WTC11 (cell line): ENCODE data around the gene CYB561D2. TPM values are rescaled to one million over a fixed set of nuclear protein-coding genes. Genes with fewer than 3 reads are reported as not detected.

Experiments used
- ATAC-seq: fragments of 200-7000 bp; cut with Tn5 transposase; 2 replicates; pipeline ENCODE4 v1.10.0; 2021; ENCODE audit warnings: mild to moderate bottlenecking, moderate library complexity
- CTCF ChIA-PET: fragments of 300-600 bp; sonication (Branson Sonifier 250); formaldehyde crosslinking; loops from one replicate; lab custom pipeline; 2021; ENCODE audit warnings: antibody characterized with exemption; lab: Charles Lee
- POLR2A ChIA-PET: fragments of 350-600 bp; sonication (Branson Sonifier 250); formaldehyde crosslinking; loops from one replicate; lab custom pipeline; 2021; ENCODE audit warnings: antibody characterized with exemption; lab: Charles Lee
- DNase-seq: peaks from one replicate; pipeline ENCODE4 v3.0.0; 2021; ENCODE audit warnings: low spot score
- H3K27ac Mint-ChIP-seq: 2 replicates; pipeline ENCODE4 v1.8.0; 2021; ENCODE audit warnings: mixed read lengths
- H3K27me3 Mint-ChIP-seq: 2 replicates; pipeline ENCODE4 v1.8.0; 2021; ENCODE audit warnings: low read depth, mild to moderate bottlenecking, moderate library complexity, mixed read lengths
- H3K36me3 Mint-ChIP-seq: 2 replicates; pipeline ENCODE4 v1.8.0; 2021; ENCODE audit warnings: mixed read lengths
- H3K4me1 Mint-ChIP-seq: 2 replicates; pipeline ENCODE4 v1.8.0; 2022; ENCODE audit warnings: mixed read lengths
- H3K4me3 Mint-ChIP-seq: 2 replicates; pipeline ENCODE4 v1.8.0; 2021; ENCODE audit warnings: mild to moderate bottlenecking, moderate library complexity, mixed read lengths
- H3K9me3 Mint-ChIP-seq: 2 replicates; pipeline ENCODE4 v1.8.0; 2021; ENCODE audit warnings: mixed read lengths
- ATF1 ChIP-seq: sonication (generic); formaldehyde crosslinking; IDR thresholded peaks from 2 replicates; pipeline ENCODE4 v1.8.1; 2023; ENCODE audit warnings: mild to moderate bottlenecking, moderate library complexity, missing genetic modification reagents
- CDX4 ChIP-seq: fragments of 250-450 bp; sonication (Bioruptor Pico); IDR thresholded peaks from 2 replicates; pipeline ENCODE4 v1.9.0; 2021; ENCODE audit warnings: moderate library complexity, mild to moderate bottlenecking, inconsistent platforms, borderline replicate concordance
- ELF4 ChIP-seq: sonication (generic); formaldehyde crosslinking; IDR thresholded peaks from 2 replicates; pipeline ENCODE4 v1.8.1; 2022; ENCODE audit warnings: low read depth, mild to moderate bottlenecking, moderate library complexity, missing genetic modification reagents
- ESRRA ChIP-seq: sonication (generic); formaldehyde crosslinking; IDR thresholded peaks from 2 replicates; pipeline ENCODE4 v1.8.1; 2022; ENCODE audit warnings: mild to moderate bottlenecking, missing genetic modification reagents, borderline replicate concordance
- GTF2I ChIP-seq: fragments of 250-450 bp; sonication (Bioruptor Pico); conservative IDR thresholded peaks from 2 replicates; pipeline ENCODE4 v1.4.0; 2021; ENCODE audit warnings: mild to moderate bottlenecking
- MYBL2 ChIP-seq: sonication (generic); formaldehyde crosslinking; IDR thresholded peaks from 2 replicates; pipeline ENCODE4 v1.8.1; 2023; ENCODE audit warnings: mild to moderate bottlenecking, moderate library complexity, missing genetic modification reagents
- NFYB ChIP-seq: sonication (generic); formaldehyde crosslinking; conservative IDR thresholded peaks from 2 replicates; pipeline ENCODE4 v1.8.0; 2022; ENCODE audit warnings: low read depth, missing genetic modification reagents
- NR2C2 ChIP-seq: sonication (generic); formaldehyde crosslinking; IDR thresholded peaks from 2 replicates; pipeline ENCODE4 v1.8.0; 2022; ENCODE audit warnings: mild to moderate bottlenecking, missing genetic modification reagents
- SMAD4 ChIP-seq: sonication (generic); formaldehyde crosslinking; IDR thresholded peaks from 2 replicates; pipeline ENCODE4 v1.8.0; 2022; ENCODE audit warnings: mild to moderate bottlenecking, missing genetic modification reagents
- STAT6 ChIP-seq: sonication (generic); formaldehyde crosslinking; conservative IDR thresholded peaks from 2 replicates; pipeline ENCODE4 v1.8.1; 2023; ENCODE audit warnings: mild to moderate bottlenecking, low read depth, missing genetic modification reagents, moderate library complexity
- USF1 ChIP-seq: sonication (generic); formaldehyde crosslinking; IDR thresholded peaks from 2 replicates; pipeline ENCODE4 v1.8.0; 2022; ENCODE audit warnings: mild to moderate bottlenecking, missing genetic modification reagents
- ZNF232 ChIP-seq: sonication (generic); formaldehyde crosslinking; IDR thresholded peaks from 2 replicates; pipeline ENCODE4 v1.8.0; 2022; ENCODE audit warnings: mild to moderate bottlenecking, missing genetic modification reagents
- ZNF281 ChIP-seq: sonication (generic); formaldehyde crosslinking; IDR thresholded peaks from 2 replicates; pipeline ENCODE4 v1.8.0; 2023; ENCODE audit warnings: mild to moderate bottlenecking, missing genetic modification reagents
- ZNF317 ChIP-seq: sonication (generic); formaldehyde crosslinking; IDR thresholded peaks from 2 replicates; pipeline ENCODE4 v1.8.1; 2023; ENCODE audit warnings: low read depth, mild to moderate bottlenecking, moderate library complexity, missing genetic modification reagents, borderline replicate concordance
- ZNF396 ChIP-seq: fragments of 250-450 bp; sonication (Bioruptor Pico); IDR thresholded peaks from 2 replicates; pipeline ENCODE4 v1.8.0; 2021; ENCODE audit warnings: mild to moderate bottlenecking, moderate library complexity, borderline replicate concordance
- total RNA-seq: library from RNA; stranded (reverse); gene quantifications from 3 replicates; pipeline ENCODE4 v1.2.3, GENCODE V29; 2021
- TF ChIP-seq, protein P1 (sequence below): fragments of 250-450 bp; sonication (Bioruptor Pico); conservative IDR thresholded peaks from 2 replicates; pipeline ENCODE4 v1.9.0; 2021; ENCODE audit warnings: mild to moderate bottlenecking

Gene CYB561D2
- total RNA-seq, 1 experiment from 2014 or later = 9.8 TPM

GRCh38 chr3:50352781-50353180 is 2.1 kb downstream of the CYB561D2 start:
- Mint-ChIP-seq H3K4me1 (peaks cover 22% of the 10 kb centered on the region), H3K36me3 (peaks cover 17% of the 10 kb centered on the region), H3K27me3 (no peaks in the 10 kb centered on the region)
- ChIA-PET POLR2A (no interaction called here), CTCF (interaction anchor here (0.6 to 2.1 kb wide), 8 partner anchors 12 to 215 kb away, joined by 3 to 10 read pairs (median 4); partner anchors contain the start of genes C3orf18, HYAL1 and RASSF1)
- DNase-seq = no peak
- ATAC-seq = no peak
- TF ChIP-seq GTF2I (CRISPR knock-in tag) = no peak
- TF ChIP-seq ELF4 (CRISPR knock-in tag) = no peak
- no peak for TF ChIP-seq MYBL2 (CRISPR knock-in tag)
- no peak for TF ChIP-seq NR2C2 (CRISPR knock-in tag)
- TF ChIP-seq USF1 (CRISPR knock-in tag) = no peak
- no peak for TF ChIP-seq ZNF396 (CRISPR knock-in tag)
- TF ChIP-seq ESRRA (CRISPR knock-in tag) = no peak
- no peak for TF ChIP-seq ZNF281 (CRISPR knock-in tag)
- TF ChIP-seq STAT6 (CRISPR knock-in tag) = no peak
- TF ChIP-seq CDX4 (CRISPR knock-in tag) = no peak
- TF ChIP-seq, protein P1, sequence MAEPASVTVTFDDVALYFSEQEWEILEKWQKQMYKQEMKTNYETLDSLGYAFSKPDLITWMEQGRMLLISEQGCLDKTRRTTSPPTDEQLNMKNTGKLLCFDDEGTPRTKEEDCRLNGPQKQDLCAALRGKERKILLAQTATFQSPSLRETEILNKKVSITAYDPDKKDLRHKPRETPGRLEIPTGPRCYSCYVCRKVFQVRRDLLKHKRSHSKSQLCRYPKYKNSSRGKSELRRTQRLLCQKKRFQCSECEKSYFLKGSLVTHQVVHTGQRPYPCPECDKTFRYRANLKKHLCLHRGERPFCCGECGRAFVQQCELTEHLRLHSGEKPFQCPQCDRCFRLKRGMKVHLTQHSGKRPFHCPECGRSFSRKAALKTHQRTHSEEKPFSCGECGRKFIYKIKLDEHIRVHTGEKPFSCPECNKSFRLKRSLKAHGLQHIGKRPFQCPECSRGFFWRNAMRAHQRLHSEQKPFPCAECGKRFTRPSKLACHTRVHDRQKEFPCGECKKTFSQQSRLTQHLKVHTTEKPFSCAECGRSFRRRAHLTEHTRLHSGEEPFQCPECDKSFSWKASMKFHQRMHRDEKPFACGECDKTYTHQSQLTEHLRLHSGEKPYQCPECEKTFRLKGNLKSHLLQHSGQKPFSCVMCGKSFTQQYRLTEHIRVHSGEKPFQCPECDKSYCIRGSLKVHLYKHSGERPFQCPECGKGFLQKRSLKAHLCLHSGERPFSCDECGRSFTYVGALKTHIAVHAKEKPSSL (CRISPR knock-in tag) = no peak
- TF ChIP-seq SMAD4 (CRISPR knock-in tag) = no peak
- no peak for TF ChIP-seq ZNF232 (CRISPR knock-in tag)
- no peak for TF ChIP-seq ATF1 (CRISPR knock-in tag)
- TF ChIP-seq NFYB = no peak
- no peak for TF ChIP-seq ZNF317
- TF ChIP-seq, all 79 proteins: peak for 0
- H3K9me3 Mint-ChIP-seq = no peaks in the 10 kb centered on the region
- H3K4me3 Mint-ChIP-seq = no peak overlapping the region
- no peak overlapping the region for H3K27ac Mint-ChIP-seq
